ENCODE measurements around the gene SPNS3. TPM values are rescaled to one million over a fixed set of nuclear protein-coding genes. Genes with fewer than 3 reads are reported as not detected.

The SPNS3 gene
- total RNA-seq, 1 donor from 2014 or later: not detected

- Histone ChIP-seq H3K27ac (peak overlapping the region in 1 of 2 donors; percentile 49), H3K4me3 (no peak overlapping the region), H3K27me3 (no peaks in the 10 kb centered on the region), H3K9me3 (no peaks in the 10 kb centered on the region), H3K36me3 (peaks cover 5 to 6% of the 10 kb centered on the region in 2 donors), H3K4me1 (peaks cover 4 to 20% of the 10 kb centered on the region in 2 donors)
- TF ChIP-seq CTCF (IDR thresholded peaks at IDR 0.05): no peak
- intact Hi-C loops (cut with DNase I): no loop called here
- no peak for DNase-seq (ENCODE audit: low spot score in 2 of 2)
These were observed 100.1 kb downstream of the SPNS3 start for GRCh38 chr17:4533523-4534504.

GRCh38 chr17:4534515-4534914 is 100.8 kb downstream of the SPNS3 start:
- Histone ChIP-seq H3K27ac (peak overlapping the region in 1 of 2 donors; percentile 49), H3K4me3 (no peak overlapping the region), H3K9me3 (no peaks in the 10 kb centered on the region), H3K36me3 (peaks cover 10 to 13% of the 10 kb centered on the region in 2 donors), H3K27me3 (no peaks in the 10 kb centered on the region), H3K4me1 (peaks cover 4 to 20% of the 10 kb centered on the region in 2 donors)
- DNase-seq (ENCODE audit: low spot score in 2 of 2): no peak
- no peak for TF ChIP-seq CTCF (IDR thresholded peaks at IDR 0.05)
- intact Hi-C loops (cut with DNase I): no loop called here

- H3K27ac ChIP-seq: peak overlapping the region in 1 of 2 donors; percentile 49
- no peaks in the 10 kb centered on the region for H3K9me3 ChIP-seq
- H3K4me3 ChIP-seq: no peak overlapping the region
- no peak for TF ChIP-seq CTCF (IDR thresholded peaks at IDR 0.05)
- peaks cover 4 to 20% of the 10 kb centered on the region in 2 donors for H3K4me1 ChIP-seq
- intact Hi-C loops (cut with DNase I): no loop called here
- no peaks in the 10 kb centered on the region for H3K27me3 ChIP-seq
- H3K36me3 ChIP-seq: peaks cover 16 to 18% of the 10 kb centered on the region in 2 donors
- no peak for DNase-seq (ENCODE audit: low spot score in 2 of 2)
These were observed 101.4 kb downstream of the SPNS3 start for GRCh38 chr17:4534928-4535666.

GRCh38 chr17:4535667-4536258 is 102.0 kb downstream of the SPNS3 start:
- no peak for TF ChIP-seq CTCF (IDR thresholded peaks at IDR 0.05)
- Histone ChIP-seq H3K4me3 (no peak overlapping the region), H3K4me1 (peaks cover 4 to 20% of the 10 kb centered on the region in 2 donors), H3K36me3 (peaks cover 21 to 25% of the 10 kb centered on the region in 2 donors), H3K27ac (peak overlapping the region in 1 of 2 donors; percentile 71), H3K9me3 (no peaks in the 10 kb centered on the region), H3K27me3 (no peaks in the 10 kb centered on the region)
- DNase-seq (ENCODE audit: low spot score in 2 of 2): no peak
- intact Hi-C loops (cut with DNase I): no loop called here

- intact Hi-C loops (cut with DNase I): no loop called here
- peaks cover 4 to 20% of the 10 kb centered on the region in 2 donors for H3K4me1 ChIP-seq
- H3K27me3 ChIP-seq: no peaks in the 10 kb centered on the region
- H3K4me3 ChIP-seq: no peak overlapping the region
- no peak for TF ChIP-seq CTCF (IDR thresholded peaks at IDR 0.05)
- H3K9me3 ChIP-seq: no peaks in the 10 kb centered on the region
- no peak for DNase-seq (ENCODE audit: low spot score in 2 of 2)
- H3K27ac ChIP-seq: peak overlapping the region in 1 of 2 donors; percentile 71
- peaks cover 26 to 29% of the 10 kb centered on the region in 2 donors for H3K36me3 ChIP-seq
These were observed 102.6 kb downstream of the SPNS3 start for GRCh38 chr17:4536259-4536741.

Measured in ascending aorta (tissue), 2 donors.